ENCODE results near the gene RFFL.

Gene RFFL

DNA sequence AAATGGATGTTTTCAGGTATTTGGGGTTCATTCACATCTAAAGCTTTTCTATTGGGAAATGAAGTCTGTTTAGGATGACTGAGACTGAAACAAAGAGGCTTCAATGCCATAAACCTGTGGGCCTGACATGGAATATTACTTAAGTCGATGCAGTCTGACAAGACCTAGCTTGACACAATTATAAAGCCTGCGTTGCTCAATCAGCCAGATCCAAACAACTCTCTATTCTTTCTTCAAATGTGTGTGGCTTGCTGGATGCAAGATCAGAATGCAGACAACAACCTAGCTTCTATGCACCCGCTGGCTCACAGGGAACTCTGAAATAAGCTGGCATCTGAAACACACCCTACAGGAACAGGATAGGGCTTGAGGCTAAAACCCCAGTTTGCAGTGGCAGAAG lies 40.0 kb downstream of the RFFL start:
- H4K91ac ChIP-seq (ENCODE audit: low read depth, low read length, poor library complexity) = no peak overlapping the region
- H3K4ac ChIP-seq (ENCODE audit: low read length) = no peak overlapping the region
- no peak overlapping the region for H2BK15ac ChIP-seq (ENCODE audit: low read length)
- H2BK5ac ChIP-seq (ENCODE audit: low read length) = no peak overlapping the region
- H3K23ac ChIP-seq (ENCODE audit: low read depth, low read length, poor library complexity) = no peak overlapping the region
- no peak overlapping the region for H2BK120ac ChIP-seq (ENCODE audit: low read depth, low read length)
- no peak overlapping the region for H3K18ac ChIP-seq (ENCODE audit: low read length)
- H3K27me3 ChIP-seq (ENCODE audit: control insufficient read depth in 3 of 3, insufficient read depth in 3 of 3, low read depth in 1 of 3, low read length in 3 of 3) = no peaks in the 10 kb centered on the region
- no peak overlapping the region for H3K27ac ChIP-seq (replicated peaks; ENCODE audit: low read length)
- H3K14ac ChIP-seq (ENCODE audit: low read length) = no peak overlapping the region
- no peaks in the 10 kb centered on the region for H3K36me3 ChIP-seq (replicated peaks in 1 of 2; ENCODE audit: control insufficient read depth in 2 of 2, insufficient read depth in 2 of 2, low read length in 2 of 2)
- H3K9me3 ChIP-seq (replicated peaks in 1 of 2; ENCODE audit: control insufficient read depth in 2 of 2, insufficient read depth in 1 of 2, low read depth in 1 of 2, low read length in 2 of 2) = no peaks in the 10 kb centered on the region
- H3K4me2 ChIP-seq (ENCODE audit: insufficient read depth, low read length, poor library complexity, severe bottlenecking) = no peak overlapping the region
- no peak overlapping the region for H2BK12ac ChIP-seq (ENCODE audit: low read length)
- no peak overlapping the region for H2AFZ ChIP-seq (ENCODE audit: low read length)
- H3K9ac ChIP-seq (ENCODE audit: low read depth, low read length, poor library complexity) = no peak overlapping the region
- WGBS, 2 donors (ENCODE audit: extremely low coverage in 2 of 2, insufficient read length in 2 of 2, insufficient replicate concordance in 1 of 2) = no CpG with 5 or more reads among the region's 3 CpGs
- no peaks in the 10 kb centered on the region for H3K79me1 ChIP-seq (ENCODE audit: low read depth, low read length)
- no peak overlapping the region for H3K4me3 ChIP-seq (ENCODE audit: low read length in 2 of 2)
- H3K4me1 ChIP-seq (ENCODE audit: control insufficient read depth in 2 of 2, insufficient read depth in 1 of 2, low read depth in 1 of 2, low read length in 2 of 2) = no peaks in the 10 kb centered on the region
- H2AK5ac ChIP-seq (ENCODE audit: low read depth, low read length) = no peak overlapping the region
- DNase-seq (ENCODE audit: low spot score) = no peak
- no peak overlapping the region for H4K8ac ChIP-seq (ENCODE audit: low read depth, low read length)

DNA sequence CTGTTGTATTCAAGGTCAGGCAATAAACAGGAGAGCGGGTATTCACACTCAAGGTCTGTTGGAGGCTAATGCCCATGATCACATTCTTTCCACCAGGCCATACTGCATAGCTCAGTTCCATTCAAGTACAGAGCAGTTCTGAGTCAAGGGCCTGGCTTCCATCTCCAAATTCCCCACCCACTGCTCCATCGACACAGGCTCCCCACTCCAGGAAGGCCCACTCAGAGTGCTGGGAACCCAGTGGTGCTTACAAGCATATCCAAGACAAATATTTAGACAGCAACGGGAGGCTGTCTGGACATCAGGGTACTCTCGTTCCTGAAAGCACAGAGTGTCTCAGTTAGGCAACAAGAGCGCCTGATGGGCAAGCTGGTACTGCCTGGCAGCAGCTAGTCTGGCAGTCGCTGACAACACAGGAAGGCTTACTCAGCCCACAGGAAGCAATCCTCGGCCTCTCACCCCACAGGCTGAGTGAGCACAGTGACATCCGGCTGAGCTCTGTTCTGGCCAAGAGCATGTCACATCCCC lies 40.9 kb downstream of the RFFL start:
- no peak overlapping the region for H3K14ac ChIP-seq (ENCODE audit: low read length)
- H2BK12ac ChIP-seq (ENCODE audit: low read length) = no peak overlapping the region
- H3K79me1 ChIP-seq (ENCODE audit: low read depth, low read length) = no peaks in the 10 kb centered on the region
- no peak overlapping the region for H2AK5ac ChIP-seq (ENCODE audit: low read depth, low read length)
- H3K9ac ChIP-seq (ENCODE audit: low read depth, low read length, poor library complexity) = no peak overlapping the region
- no peak overlapping the region for H2BK5ac ChIP-seq (ENCODE audit: low read length)
- no peak overlapping the region for H3K4ac ChIP-seq (ENCODE audit: low read length)
- DNase-seq (ENCODE audit: low spot score) = no peak
- no peaks in the 10 kb centered on the region for H3K27me3 ChIP-seq (ENCODE audit: control insufficient read depth in 3 of 3, insufficient read depth in 3 of 3, low read depth in 1 of 3, low read length in 3 of 3)
- H3K4me2 ChIP-seq (ENCODE audit: insufficient read depth, low read length, poor library complexity, severe bottlenecking) = no peak overlapping the region
- no peak overlapping the region for H4K91ac ChIP-seq (ENCODE audit: low read depth, low read length, poor library complexity)
- H2BK15ac ChIP-seq (ENCODE audit: low read length) = no peak overlapping the region
- H3K27ac ChIP-seq (replicated peaks; ENCODE audit: low read length) = no peak overlapping the region
- no peaks in the 10 kb centered on the region for H3K36me3 ChIP-seq (replicated peaks in 1 of 2; ENCODE audit: control insufficient read depth in 2 of 2, insufficient read depth in 2 of 2, low read length in 2 of 2)
- no peak overlapping the region for H3K18ac ChIP-seq (ENCODE audit: low read length)
- peak overlapping the region; percentile 47 for H3K23ac ChIP-seq (ENCODE audit: low read depth, low read length, poor library complexity)
- no peak overlapping the region for H2AFZ ChIP-seq (ENCODE audit: low read length)
- WGBS, 2 donors (ENCODE audit: extremely low coverage in 2 of 2, insufficient read length in 2 of 2, insufficient replicate concordance in 1 of 2) = no CpG with 5 or more reads among the region's 8 CpGs
- H3K4me1 ChIP-seq (ENCODE audit: control insufficient read depth in 2 of 2, insufficient read depth in 1 of 2, low read depth in 1 of 2, low read length in 2 of 2) = no peaks in the 10 kb centered on the region
- no peak overlapping the region for H2BK120ac ChIP-seq (ENCODE audit: low read depth, low read length)
- no peaks in the 10 kb centered on the region for H3K9me3 ChIP-seq (replicated peaks in 1 of 2; ENCODE audit: control insufficient read depth in 2 of 2, insufficient read depth in 1 of 2, low read depth in 1 of 2, low read length in 2 of 2)
- H3K4me3 ChIP-seq (ENCODE audit: low read length in 2 of 2) = peak overlapping the region in 1 of 2 donors; percentile 65
- H4K8ac ChIP-seq (ENCODE audit: low read depth, low read length) = no peak overlapping the region

DNA sequence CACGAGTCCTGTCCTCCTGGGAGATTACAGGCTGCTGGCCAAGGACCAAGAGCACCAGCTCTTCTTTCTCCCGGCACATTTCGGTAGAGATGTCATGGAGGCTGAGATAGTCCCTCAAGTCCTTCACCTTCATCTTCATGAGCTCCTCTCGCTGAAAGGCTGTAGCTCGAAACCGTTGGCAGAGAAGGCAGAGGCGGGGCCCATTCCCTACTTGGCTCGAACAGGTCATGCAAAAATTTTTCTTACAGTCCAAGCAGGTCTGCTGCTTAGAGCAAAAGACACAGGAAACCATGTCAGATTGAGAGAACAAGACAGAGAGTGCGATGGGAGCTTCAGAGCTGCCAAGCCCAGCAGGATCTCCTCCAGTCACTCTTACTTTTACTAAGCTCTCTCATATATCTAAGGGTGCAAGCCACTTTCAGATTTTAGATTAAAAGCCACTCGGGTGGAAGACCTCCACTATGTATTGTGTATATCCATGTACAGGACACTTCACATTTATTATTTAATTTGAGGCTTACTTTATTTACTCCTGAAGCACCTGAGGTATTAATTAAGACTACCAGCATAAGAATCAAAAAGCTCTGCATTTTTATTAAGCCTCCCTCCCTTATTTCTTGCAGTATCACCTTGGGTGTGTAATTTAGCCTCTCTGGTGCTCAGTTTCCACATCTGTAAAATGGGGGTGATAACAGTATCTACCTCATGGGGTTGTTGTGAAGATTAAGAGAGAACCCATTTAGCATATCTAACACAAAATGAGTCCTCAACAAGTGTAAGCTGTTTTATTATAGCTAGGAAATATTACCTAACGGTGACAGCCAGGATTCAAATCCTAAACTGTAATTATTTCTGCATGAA lies 41.8 kb downstream of the RFFL start:
- H2AFZ ChIP-seq (ENCODE audit: low read length) = no peak overlapping the region
- H3K4me2 ChIP-seq (ENCODE audit: insufficient read depth, low read length, poor library complexity, severe bottlenecking) = no peak overlapping the region
- H3K79me1 ChIP-seq (ENCODE audit: low read depth, low read length) = no peaks in the 10 kb centered on the region
- H4K8ac ChIP-seq (ENCODE audit: low read depth, low read length) = no peak overlapping the region
- no peak overlapping the region for H2AK5ac ChIP-seq (ENCODE audit: low read depth, low read length)
- peaks cover 0 to 2% of the 10 kb centered on the region in 2 donors for H3K36me3 ChIP-seq (replicated peaks in 1 of 2; ENCODE audit: control insufficient read depth in 2 of 2, insufficient read depth in 2 of 2, low read length in 2 of 2)
- H3K9ac ChIP-seq (ENCODE audit: low read depth, low read length, poor library complexity) = no peak overlapping the region
- no peak overlapping the region for H3K18ac ChIP-seq (ENCODE audit: low read length)
- H3K4me3 ChIP-seq (ENCODE audit: low read length in 2 of 2) = no peak overlapping the region
- H3K9me3 ChIP-seq (replicated peaks in 1 of 2; ENCODE audit: control insufficient read depth in 2 of 2, insufficient read depth in 1 of 2, low read depth in 1 of 2, low read length in 2 of 2) = no peaks in the 10 kb centered on the region
- H4K91ac ChIP-seq (ENCODE audit: low read depth, low read length, poor library complexity) = no peak overlapping the region
- H3K27ac ChIP-seq (replicated peaks; ENCODE audit: low read length) = no peak overlapping the region
- WGBS, 2 donors (ENCODE audit: extremely low coverage in 2 of 2, insufficient read length in 2 of 2, insufficient replicate concordance in 1 of 2) = no CpG with 5 or more reads among the region's 11 CpGs
- no peak overlapping the region for H3K14ac ChIP-seq (ENCODE audit: low read length)
- no peaks in the 10 kb centered on the region for H3K27me3 ChIP-seq (ENCODE audit: control insufficient read depth in 3 of 3, insufficient read depth in 3 of 3, low read depth in 1 of 3, low read length in 3 of 3)
- H2BK120ac ChIP-seq (ENCODE audit: low read depth, low read length) = no peak overlapping the region
- H3K23ac ChIP-seq (ENCODE audit: low read depth, low read length, poor library complexity) = no peak overlapping the region
- no peaks in the 10 kb centered on the region for H3K4me1 ChIP-seq (ENCODE audit: control insufficient read depth in 2 of 2, insufficient read depth in 1 of 2, low read depth in 1 of 2, low read length in 2 of 2)
- no peak overlapping the region for H2BK15ac ChIP-seq (ENCODE audit: low read length)
- no peak overlapping the region for H3K4ac ChIP-seq (ENCODE audit: low read length)
- H2BK5ac ChIP-seq (ENCODE audit: low read length) = no peak overlapping the region
- DNase-seq (ENCODE audit: low spot score) = no peak
- H2BK12ac ChIP-seq (ENCODE audit: low read length) = no peak overlapping the region

GRCh38 chr17:35019386-35020179 lies 43.9 kb downstream of the RFFL start:
- no peak overlapping the region for H3K4ac ChIP-seq (ENCODE audit: low read length)
- no peak overlapping the region for H2AK5ac ChIP-seq (ENCODE audit: low read depth, low read length)
- H2BK5ac ChIP-seq (ENCODE audit: low read length) = no peak overlapping the region
- no peak overlapping the region for H2BK15ac ChIP-seq (ENCODE audit: low read length)
- no peak overlapping the region for H2AFZ ChIP-seq (ENCODE audit: low read length)
- no peak for DNase-seq (ENCODE audit: low spot score)
- no peak overlapping the region for H3K14ac ChIP-seq (ENCODE audit: low read length)
- H3K27me3 ChIP-seq (ENCODE audit: control insufficient read depth in 3 of 3, insufficient read depth in 3 of 3, low read depth in 1 of 3, low read length in 3 of 3) = no peaks in the 10 kb centered on the region
- no peak overlapping the region for H3K4me2 ChIP-seq (ENCODE audit: insufficient read depth, low read length, poor library complexity, severe bottlenecking)
- H3K4me1 ChIP-seq (ENCODE audit: control insufficient read depth in 2 of 2, insufficient read depth in 1 of 2, low read depth in 1 of 2, low read length in 2 of 2) = peaks cover 0 to 2% of the 10 kb centered on the region in 2 donors
- no peak overlapping the region for H3K4me3 ChIP-seq (ENCODE audit: low read length in 2 of 2)
- no peaks in the 10 kb centered on the region for H3K9me3 ChIP-seq (replicated peaks in 1 of 2; ENCODE audit: control insufficient read depth in 2 of 2, insufficient read depth in 1 of 2, low read depth in 1 of 2, low read length in 2 of 2)
- no peak overlapping the region for H3K9ac ChIP-seq (ENCODE audit: low read depth, low read length, poor library complexity)
- H4K8ac ChIP-seq (ENCODE audit: low read depth, low read length) = no peak overlapping the region
- peaks cover 0 to 22% of the 10 kb centered on the region in 2 donors for H3K36me3 ChIP-seq (replicated peaks in 1 of 2; ENCODE audit: control insufficient read depth in 2 of 2, insufficient read depth in 2 of 2, low read length in 2 of 2)
- no peak overlapping the region for H3K27ac ChIP-seq (replicated peaks; ENCODE audit: low read length)
- no peak overlapping the region for H2BK12ac ChIP-seq (ENCODE audit: low read length)
- no peak overlapping the region for H3K18ac ChIP-seq (ENCODE audit: low read length)
- H3K79me1 ChIP-seq (ENCODE audit: low read depth, low read length) = no peaks in the 10 kb centered on the region
- H4K91ac ChIP-seq (ENCODE audit: low read depth, low read length, poor library complexity) = no peak overlapping the region
- no peak overlapping the region for H2BK120ac ChIP-seq (ENCODE audit: low read depth, low read length)
- H3K23ac ChIP-seq (ENCODE audit: low read depth, low read length, poor library complexity) = no peak overlapping the region
- WGBS, 2 donors (ENCODE audit: extremely low coverage in 2 of 2, insufficient read length in 2 of 2, insufficient replicate concordance in 1 of 2) = no CpG with 5 or more reads among the region's 6 CpGs

Measured in neuronal stem cell (in vitro differentiated cells).